HS-27A (cell line): ENCODE results near the gene CPEB2.

Experiments
- DNase-seq: peaks from one replicate; pipeline ENCODE4 v3.0.0-alpha.2; 2012; ENCODE audit warnings: low read depth, missing footprints

The CPEB2 gene

DNA sequence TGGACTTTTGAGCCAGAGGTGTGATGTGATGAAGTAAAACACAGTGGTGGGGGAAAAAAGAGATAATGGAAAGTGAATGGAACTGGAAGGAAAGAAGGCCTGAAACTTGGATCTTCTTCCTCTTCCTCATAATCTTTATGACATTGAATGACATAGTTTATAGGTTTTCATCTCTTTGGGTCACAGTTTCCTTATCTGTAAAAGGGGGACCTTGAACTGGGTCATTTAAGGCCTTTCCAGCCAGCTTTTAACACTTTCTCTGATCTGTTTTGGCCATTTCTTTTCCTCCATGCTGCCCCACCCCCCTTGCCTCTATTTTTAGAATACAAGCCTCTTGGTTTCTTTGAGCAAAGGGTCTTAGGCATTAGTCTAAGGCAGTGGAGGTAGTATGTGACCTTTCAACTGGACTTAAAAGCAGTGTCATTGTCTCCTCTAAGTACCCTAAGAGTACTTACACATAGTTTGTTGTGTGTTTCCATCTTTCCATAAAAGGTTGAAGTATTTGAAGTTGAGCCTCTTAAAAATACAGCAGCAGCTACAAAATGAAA is 7.8 kb downstream of the CPEB2 start:
- no peak for DNase-seq

- DNase-seq: no peak
Measured at GRCh38 chr4:15011166-15011565, 8.9 kb downstream of the CPEB2 start.

DNA sequence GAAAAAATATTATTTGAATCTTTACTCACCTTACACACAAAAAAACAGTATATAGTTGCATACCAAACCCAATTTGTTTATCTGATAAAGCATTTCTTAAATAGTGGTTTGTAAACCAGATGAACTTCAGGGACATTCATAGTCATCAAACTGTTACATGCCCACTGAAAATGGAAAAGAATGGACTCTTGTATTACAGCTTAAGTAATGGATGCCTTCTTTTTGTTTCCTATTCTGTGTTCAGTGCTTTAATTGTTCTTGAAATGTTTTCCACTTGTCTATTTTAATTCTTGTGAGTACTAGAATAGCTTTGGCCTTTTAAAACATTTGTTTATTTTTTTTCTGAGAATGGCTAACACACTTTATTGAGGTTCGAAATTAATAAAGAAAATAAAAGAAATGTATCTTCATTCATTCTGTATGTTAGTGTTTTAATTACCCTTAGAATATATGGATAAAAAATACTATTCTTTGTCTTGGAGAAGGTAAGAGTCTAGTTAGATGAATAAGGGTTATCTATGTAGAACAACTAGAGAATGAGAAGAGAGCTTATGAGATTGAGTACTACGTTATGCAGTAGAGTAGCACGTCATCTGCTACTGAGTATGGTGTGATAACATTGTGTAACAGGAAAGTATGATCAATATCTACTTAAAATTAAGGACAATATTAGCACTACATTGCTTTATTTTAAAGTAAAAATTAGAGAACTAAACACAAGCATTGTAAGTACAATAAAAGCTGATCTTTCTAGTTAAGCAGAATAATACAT is 9.9 kb downstream of the CPEB2 start:
- DNase-seq: no peak

- DNase-seq: no peak
Measured at GRCh38 chr4:15013585-15013984, 11.3 kb downstream of the CPEB2 start.

- DNase-seq: no peak
Measured at GRCh38 chr4:15015170-15015569, 12.9 kb downstream of the CPEB2 start.

- no peak for DNase-seq
Measured at GRCh38 chr4:15018361-15018760, 16.1 kb downstream of the CPEB2 start.

GRCh38 chr4:15020502-15021286 is 18.4 kb downstream of the CPEB2 start:
- no peak for DNase-seq

GRCh38 chr4:15021311-15021710 is 19.0 kb downstream of the CPEB2 start:
- no peak for DNase-seq

- DNase-seq: no peak
Measured at GRCh38 chr4:15021946-15022345, 19.7 kb downstream of the CPEB2 start.

- DNase-seq: no peak
Measured at GRCh38 chr4:15024386-15024785, 22.1 kb downstream of the CPEB2 start.

- DNase-seq: no peak
Measured at GRCh38 chr4:15025693-15026092, 23.4 kb downstream of the CPEB2 start.

- DNase-seq: no peak
Measured at GRCh38 chr4:15027921-15028435, 25.7 kb downstream of the CPEB2 start.

DNA sequence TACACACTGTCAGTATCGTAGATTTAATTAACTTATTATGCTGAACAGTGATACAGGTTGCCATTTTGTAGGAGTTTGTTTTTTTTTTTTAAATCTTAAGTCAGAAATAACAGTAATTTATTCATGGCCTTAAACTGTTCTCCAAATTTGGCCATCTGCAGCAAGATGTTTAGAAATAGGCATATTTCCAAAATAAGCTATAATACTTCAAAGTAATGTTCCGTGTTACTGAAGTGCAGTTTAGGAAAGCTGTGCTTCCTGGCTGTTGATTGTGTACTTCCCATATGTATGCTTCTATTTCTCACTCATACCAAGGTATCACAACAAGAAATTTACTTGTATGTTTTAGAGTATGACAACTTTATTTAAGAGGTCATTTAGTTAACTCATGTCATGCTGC is 28.9 kb downstream of the CPEB2 start:
- DNase-seq: no peak

DNA sequence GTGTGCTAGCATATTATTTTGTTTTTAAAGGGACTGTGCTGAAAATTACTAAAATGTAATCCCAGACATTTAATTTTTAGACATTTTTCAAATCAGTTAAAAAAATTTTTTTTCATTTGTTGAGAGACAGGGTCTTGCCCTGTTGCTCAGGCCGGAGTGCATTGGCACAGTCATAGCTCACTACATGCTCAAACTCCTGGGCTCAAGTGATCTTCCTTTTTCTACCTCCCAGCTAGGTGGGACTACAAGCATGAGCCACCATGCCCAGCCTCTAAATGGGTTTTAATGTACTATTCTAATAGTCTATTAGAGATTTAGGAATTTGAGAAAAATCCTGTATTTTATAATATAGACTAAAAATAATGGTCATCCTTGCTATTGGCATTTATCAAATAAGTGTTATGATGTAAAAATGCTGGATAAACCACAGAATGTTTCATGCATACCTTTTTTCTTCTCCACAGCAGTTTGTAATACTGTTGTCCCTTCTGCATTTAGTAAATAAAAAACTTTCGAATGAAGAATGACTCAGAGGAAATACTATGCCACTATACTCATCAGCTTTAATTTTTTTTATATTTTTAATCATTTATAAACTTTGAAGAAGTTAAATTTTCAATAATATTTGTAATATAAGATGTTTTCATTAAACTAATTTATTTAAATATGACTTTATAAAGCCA is 29.9 kb downstream of the CPEB2 start:
- no peak for DNase-seq

- no peak for DNase-seq
Measured at GRCh38 chr4:15034071-15034764, 31.9 kb downstream of the CPEB2 start.

DNA sequence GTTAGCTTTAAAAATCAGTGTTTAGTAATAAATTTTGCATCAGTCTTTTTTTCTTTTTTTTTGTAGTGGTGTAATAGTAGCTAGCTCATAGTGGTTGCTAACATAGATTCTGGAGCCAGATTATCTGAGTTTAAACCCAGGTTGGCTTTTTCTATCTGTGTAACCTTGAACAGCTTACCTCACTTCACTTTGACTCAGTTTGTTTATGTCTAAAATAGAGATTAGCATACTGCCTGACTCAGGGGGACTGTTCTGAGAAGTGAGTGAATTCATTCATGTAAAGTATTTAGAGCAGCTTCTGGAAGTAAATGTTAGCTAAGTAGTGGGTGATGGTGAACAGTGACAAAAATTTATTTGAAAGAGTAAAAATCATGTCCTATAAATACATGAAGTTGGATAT is 32.9 kb downstream of the CPEB2 start:
- no peak for DNase-seq

DNA sequence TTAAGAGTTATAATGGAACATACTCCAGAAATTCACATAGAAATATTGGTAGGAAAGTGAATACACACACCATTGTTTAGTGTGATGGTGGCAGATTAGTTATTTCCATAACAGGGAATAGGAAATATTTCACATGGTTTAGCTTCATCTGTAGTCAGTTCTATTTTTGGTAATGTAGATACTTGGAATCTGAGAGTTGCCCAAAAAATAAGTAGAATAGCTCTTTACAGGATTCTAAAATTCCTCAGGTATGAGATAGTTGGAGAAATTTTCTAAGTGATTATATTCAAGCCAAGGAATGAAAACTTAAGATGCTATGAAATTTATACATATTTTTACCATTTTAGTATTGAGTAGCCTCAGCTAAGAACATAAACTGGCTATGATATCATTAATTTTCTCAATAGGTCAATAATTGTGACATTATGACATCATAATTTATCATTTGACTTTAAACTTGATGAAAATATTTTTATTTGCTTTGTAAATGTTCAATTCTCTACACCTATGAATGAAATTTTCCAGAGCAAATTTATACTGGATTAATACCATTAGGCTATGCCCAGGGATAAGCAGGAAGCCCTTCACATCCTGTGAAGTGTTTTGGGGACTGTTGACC is 35.8 kb downstream of the CPEB2 start:
- DNase-seq: no peak

DNA sequence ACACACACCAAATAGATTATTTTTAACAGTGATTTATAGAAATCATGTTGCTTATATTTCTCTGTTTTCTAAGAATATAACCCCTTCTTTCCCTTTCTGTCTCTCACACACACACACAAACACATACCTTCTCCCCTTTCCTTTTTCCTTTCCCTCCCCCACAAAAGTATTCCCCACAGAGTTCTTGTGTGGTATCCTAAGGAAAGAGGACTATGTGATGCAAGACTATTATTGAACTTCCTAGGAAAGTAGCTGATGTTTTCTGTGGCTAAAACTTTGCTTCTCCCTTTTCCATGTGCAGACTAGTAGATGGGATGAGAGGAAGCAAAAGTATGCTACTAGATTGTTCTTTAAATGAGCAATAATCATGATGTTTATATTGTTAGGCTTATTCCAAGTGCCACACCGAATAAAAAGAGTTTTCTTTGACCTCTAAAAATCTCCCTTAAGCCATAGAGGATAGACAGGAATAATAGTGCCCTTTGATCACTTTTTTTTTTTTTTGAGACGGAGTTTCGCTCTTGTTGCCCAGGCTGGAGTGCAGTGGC is 38.7 kb downstream of the CPEB2 start:
- no peak for DNase-seq

DNA sequence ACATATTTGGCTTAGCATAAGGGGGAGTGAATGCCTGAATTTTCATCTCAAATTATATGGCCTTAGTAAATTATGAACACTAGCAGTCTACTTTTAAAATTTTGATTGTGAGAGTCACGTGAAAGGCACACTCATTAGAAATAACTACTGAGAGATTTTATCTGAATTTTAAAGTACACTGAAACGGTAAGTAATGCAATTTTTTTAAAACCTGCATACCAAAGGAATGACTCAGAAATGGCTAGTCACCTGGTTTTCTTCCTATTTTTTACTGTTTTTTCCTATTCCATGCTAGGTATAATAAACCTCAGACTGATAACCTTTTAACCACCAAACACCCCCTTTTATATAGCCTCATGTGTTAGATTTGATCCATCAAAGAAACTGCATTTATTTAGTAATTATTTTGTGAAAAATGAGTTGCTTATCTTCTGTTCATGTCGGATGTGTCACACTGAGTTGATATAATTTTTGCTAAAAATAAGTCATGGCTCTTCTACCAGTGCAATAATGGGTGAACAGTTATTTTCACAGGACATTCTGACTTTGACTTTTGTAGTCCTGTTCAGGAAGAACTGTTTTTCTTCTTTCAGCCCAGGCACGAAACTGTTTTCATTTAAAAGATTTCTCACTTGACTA is 40.4 kb downstream of the CPEB2 start:
- peak; percentile 38 for DNase-seq

DNA sequence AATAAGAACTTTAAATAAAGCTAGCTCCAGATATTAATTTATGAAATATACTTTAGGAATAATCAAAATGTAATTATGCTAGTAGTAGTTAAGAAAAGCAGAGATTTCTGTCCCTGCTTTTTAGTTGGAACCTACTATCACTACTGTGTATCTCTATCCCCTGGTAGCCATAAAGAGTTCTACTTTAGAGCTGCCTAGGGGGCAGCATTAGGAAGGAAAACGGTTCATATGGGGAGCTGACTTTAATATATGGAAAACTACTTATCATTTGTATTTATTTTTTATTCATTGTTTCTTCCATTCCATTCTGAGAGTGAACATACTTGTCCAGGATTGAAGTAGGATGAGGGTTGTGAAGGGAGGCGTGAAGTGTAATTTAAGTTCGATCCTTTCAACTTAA is 40.9 kb downstream of the CPEB2 start:
- DNase-seq: no peak

DNA sequence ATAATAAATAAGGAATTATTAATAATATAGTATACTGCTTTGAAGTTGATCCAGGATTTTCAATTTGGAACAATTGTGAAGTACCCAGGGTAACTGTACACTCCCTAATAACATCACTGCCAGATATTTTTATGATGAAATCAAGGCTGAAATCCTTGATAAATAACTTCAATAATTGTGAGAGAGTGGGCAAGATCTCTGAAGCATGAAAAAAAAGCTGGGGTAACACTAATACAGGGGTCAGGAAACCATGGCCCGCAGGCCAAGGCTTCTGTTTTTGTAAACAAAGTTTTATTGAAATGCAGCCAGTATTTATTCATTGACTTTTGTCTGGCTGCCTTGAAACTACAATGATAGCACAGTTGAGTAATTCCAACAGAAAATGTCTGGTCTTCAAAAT is 41.6 kb downstream of the CPEB2 start:
- DNase-seq: no peak
